ENCODE data around the gene ITGBL1.

GRCh38 chr13:101529422-101529821, 76.9 kb downstream of the ITGBL1 start:
- no peak for TF ChIP-seq EZH2phosphoT487 (IDR thresholded peaks at IDR 0.05; ENCODE audit: insufficient read depth, low read depth)
- TF ChIP-seq EZH2 (IDR thresholded peaks at IDR 0.05; ENCODE audit: insufficient read depth, poor library complexity, severe bottlenecking), result no peak
